Measurements from ENCODE around the gene KY. TPM values are rescaled to one million over a fixed set of nuclear protein-coding genes. Genes with fewer than 3 reads are reported as not detected.

Gene KY
- total and polyA plus RNA-seq, 2 of the 8 experiments (the other 6 are each of a cell fraction or from before 2014, with no cell fraction given): not detected

DNA sequence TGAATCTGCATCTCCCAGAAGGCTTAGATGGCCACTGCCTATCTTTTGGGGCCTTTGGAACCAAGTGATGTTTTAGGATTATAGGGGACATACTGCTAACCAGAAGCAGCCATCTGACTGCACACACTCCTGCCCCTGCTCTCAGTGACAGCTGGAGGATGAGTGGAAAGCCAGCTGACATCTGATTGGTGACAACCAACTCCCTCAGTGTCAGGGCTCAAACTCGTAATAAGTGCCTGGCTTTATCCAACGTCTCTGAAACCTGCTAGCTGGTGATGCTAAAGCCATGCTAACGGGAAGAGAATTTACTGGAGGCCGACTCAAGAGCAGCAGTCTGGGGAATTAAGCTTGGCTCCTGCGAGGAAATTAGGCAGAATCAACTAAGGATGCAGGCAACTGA is 35.1 kb downstream of the KY start:
- no peak overlapping the region for H3K4me2 ChIP-seq (ENCODE audit: insufficient read depth in 1 of 2, low read depth in 2 of 2, low read length in 2 of 2)
- H2BK20ac ChIP-seq (ENCODE audit: low read length): no peak overlapping the region
- H2AFZ ChIP-seq (ENCODE audit: low read length): no peak overlapping the region
- H3K9me3 ChIP-seq (ENCODE audit: insufficient read depth in 2 of 2, low read depth in 1 of 2, low read length in 1 of 2): no peaks in the 10 kb centered on the region
- no peaks in the 10 kb centered on the region for H4K20me1 ChIP-seq (replicated peaks in 1 of 2; ENCODE audit: control insufficient read depth in 1 of 2, insufficient read depth in 2 of 2, low read length in 2 of 2)
- H3K23ac ChIP-seq (ENCODE audit: insufficient read length): no peak overlapping the region
- H3K14ac ChIP-seq (ENCODE audit: insufficient read length): no peak overlapping the region
- H3K56ac ChIP-seq (replicated peaks; ENCODE audit: insufficient read length, low read depth, low read length): no peak overlapping the region
- no peak overlapping the region for H3K9ac ChIP-seq (replicated peaks in 1 of 4; ENCODE audit: extremely low read depth in 1 of 4, low read depth in 3 of 4, low read length in 3 of 4)
- no peak overlapping the region for H3K4ac ChIP-seq (replicated peaks; ENCODE audit: insufficient read length, low read depth, low read length)
- no peak overlapping the region for H2AK5ac ChIP-seq (ENCODE audit: low read depth, low read length)
- no peak overlapping the region for H4K5ac ChIP-seq (ENCODE audit: insufficient read length, low read depth, low read length)
- no peak overlapping the region for H2BK12ac ChIP-seq (ENCODE audit: low read depth, low read length)
- WGBS, 2 experiments (ENCODE audit: extremely low coverage in 1 of 2, insufficient coverage in 1 of 2, insufficient read length in 1 of 2, insufficient replicate concordance in 2 of 2, low coverage in 1 of 2, low lambda C conversion rate in 2 of 2, missing lambda C conversion rate in 1 of 2): 81% methylated on average over 5 of the region's 5 CpGs; no CpG with 5 or more reads in 1 of the 2 experiments
- H3K79me1 ChIP-seq (ENCODE audit: low read depth, low read length): no peaks in the 10 kb centered on the region
- no peaks in the 10 kb centered on the region for H3K36me3 ChIP-seq (ENCODE audit: control insufficient read depth in 2 of 4, insufficient read depth in 4 of 4, low read length in 3 of 4)
- H3K18ac ChIP-seq (ENCODE audit: extremely low read depth, low read length): no peak overlapping the region
- H2BK15ac ChIP-seq (ENCODE audit: low read length): no peak overlapping the region
- no peak overlapping the region for H3K27ac ChIP-seq (ENCODE audit: low read depth, low read length)
- CTCF ChIA-PET (ENCODE audit: partially characterized antibody): interaction anchor here (0.6 to 3.6 kb wide), 11 partner anchors 8 to 825 kb away, joined by 3 to 25 read pairs (median 7); no protein-coding TSS in a partner anchor
- no peaks in the 10 kb centered on the region for H3K23me2 ChIP-seq (ENCODE audit: low read depth, low read length)
- H3K4me1 ChIP-seq (replicated peaks in 1 of 4; ENCODE audit: control insufficient read depth in 3 of 4, insufficient read depth in 4 of 4, low read length in 3 of 4): peaks cover 0 to 3% (median 0%) of the 10 kb centered on the region in 4 experiments; a peak in 1 of 7 replicates
- no peak overlapping the region for H2BK120ac ChIP-seq (replicated peaks; ENCODE audit: low read depth, low read length)
- FAIRE-seq: no peak
- no peaks in the 10 kb centered on the region; a peak in 1 of 7 replicates for H3K27me3 ChIP-seq (replicated peaks in 1 of 4; ENCODE audit: control insufficient read depth in 3 of 4, extremely low read depth in 1 of 4, insufficient read depth in 3 of 4, low read length in 3 of 4)
- POLR2A ChIA-PET (ENCODE audit: partially characterized antibody): interaction anchor here (0.7 kb wide), 1 partner anchor 15 kb away, joined by 3 read pairs; no protein-coding TSS in a partner anchor
- H3K79me2 ChIP-seq (ENCODE audit: control insufficient read depth in 1 of 2, insufficient read depth in 2 of 2, low read length in 2 of 2): no peaks in the 10 kb centered on the region
- no peak for TF ChIP-seq SP4 (IDR thresholded peaks at IDR 0.05; ENCODE audit: low read length)
- TF ChIP-seq NANOG (IDR thresholded peaks at IDR 0.05; ENCODE audit: insufficient read depth, low read depth, low read length, poor library complexity, severe bottlenecking): no peak
- no peak overlapping the region for H3K4me3 ChIP-seq (ENCODE audit: extremely low read depth in 1 of 4, insufficient read depth in 2 of 4, low read depth in 3 of 4, low read length in 4 of 4)
- H4K8ac ChIP-seq (ENCODE audit: extremely low read depth, insufficient read depth, low read length): peak overlapping the region; percentile 28; the same call in 1 of the 2 replicates
- DNase-seq (ENCODE audit: low read depth in 1 of 2, low spot score in 2 of 2): peak in 1 of 2 experiments; percentile 10
- no peak overlapping the region for H4K91ac ChIP-seq (replicated peaks; ENCODE audit: insufficient read length, low read length)
- H2BK5ac ChIP-seq (ENCODE audit: low read depth, low read length): no peak overlapping the region

All from H1 (cell line).